ENCODE data around the gene RMI2.
A peak's percentile ranks its signal among the peaks of the same experiment; 100 is the strongest.

The RMI2 gene

DNA sequence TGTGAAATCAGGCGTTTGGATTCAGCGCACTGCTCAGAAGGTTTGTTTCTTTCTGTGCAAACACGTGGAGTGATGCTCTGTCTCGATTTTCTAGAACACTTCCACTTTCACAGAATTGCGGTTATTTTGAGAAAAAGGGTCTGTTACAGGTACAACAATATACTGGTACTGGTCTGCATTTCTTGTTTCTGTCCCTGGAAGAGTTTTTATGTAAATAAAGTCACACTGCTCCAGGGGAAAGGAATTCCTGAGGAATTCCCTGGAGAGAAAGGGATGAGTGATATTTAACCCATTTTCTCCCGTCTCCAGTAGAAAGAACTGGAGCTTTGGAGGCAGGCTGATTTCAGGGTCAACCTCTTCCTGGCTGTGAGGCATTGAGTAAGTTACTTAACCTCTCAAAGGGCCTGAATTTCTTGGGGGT lies 16.2 kb upstream of the RMI2 start:
- peak; percentile 48 for DNase-seq

DNA sequence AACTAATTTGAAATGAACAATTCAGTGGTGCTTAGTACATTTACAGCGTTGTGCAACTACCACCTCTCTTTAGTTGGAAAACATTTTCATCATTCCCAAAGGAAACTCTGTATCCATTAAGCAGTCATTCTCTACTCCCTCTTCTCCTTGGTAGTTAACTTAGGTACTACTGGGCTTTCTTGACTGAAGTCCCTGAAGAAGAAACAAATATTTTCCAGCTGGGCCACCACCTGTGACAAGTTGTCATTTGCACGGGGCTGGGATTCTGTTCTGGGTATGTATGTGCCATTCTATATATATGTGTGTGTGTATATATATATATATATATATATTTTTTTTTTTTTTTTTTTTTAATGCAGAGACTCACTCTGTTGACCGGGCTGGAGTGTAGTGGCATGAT lies 15.4 kb upstream of the RMI2 start:
- DNase-seq: no peak

DNA sequence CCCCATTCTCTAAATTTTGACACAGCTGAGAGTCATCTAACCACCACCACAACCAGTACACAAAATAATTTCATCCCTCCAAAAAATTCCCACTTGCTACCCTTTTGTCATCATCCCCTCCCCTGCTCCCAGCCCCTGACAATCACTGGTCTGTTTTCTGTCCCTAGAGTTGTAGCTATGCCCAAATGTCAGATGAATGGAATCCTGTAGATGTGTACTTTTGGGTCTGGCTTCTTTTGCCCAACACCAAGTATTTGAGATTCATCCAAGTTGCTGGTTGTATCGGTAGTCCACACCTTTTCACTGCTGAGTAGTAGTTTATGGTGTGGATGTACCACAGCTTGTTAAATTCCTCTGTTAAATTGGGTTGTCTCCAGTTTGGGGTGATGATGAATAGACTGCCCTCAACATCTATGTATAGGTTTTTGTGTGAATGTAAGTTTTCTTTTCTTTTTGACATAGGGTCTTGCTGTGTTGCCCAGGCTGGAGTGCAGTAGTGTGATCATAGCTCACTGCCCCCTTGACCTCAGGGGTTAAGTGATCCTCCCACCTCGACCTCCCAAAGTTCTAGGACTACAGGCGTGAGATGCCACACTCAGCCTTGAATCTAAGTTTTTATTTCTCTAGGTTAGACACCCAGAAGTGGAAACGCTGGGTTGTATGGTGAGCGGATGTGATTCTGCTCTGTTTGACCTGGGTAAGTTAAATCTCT lies 14.6 kb upstream of the RMI2 start:
- DNase-seq: no peak

DNA sequence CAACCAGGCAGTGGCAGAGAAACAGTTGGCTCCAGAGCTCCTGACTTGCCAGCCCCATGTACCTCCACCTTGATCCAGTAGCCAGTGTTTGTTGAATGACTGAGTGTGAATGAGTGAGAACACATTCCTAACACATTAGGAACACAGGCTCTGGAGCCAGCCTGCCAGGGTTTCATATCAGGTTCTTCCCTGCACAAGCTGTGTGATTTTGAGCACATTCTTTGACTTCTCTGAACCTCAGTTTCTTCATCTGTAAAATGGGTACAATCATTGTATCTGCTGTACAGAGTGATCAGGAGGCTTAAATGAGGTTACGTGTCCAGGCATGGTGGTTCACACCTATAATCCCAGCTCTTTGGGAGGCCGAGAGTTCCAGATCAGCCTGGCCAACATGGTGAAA lies 13.3 kb upstream of the RMI2 start:
- DNase-seq: no peak

DNA sequence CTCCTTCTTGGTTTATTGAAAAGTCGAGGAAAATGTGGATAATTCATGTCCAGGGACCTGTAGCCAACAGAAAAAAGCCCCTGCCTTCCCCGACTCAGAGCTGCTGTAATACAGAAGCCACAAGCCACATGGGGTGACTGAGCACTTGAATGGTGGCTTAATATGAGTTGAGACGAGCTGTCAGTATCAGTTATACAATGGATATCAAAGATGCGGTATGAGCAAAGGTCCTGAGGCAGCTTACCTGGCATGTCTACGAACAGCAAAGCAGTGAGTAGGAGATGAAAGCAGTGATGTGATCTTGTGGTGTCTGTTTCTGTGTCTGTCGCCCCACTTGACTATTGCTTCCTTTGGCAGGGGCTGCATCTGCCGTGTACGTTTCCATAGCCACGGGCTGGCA lies 12.2 kb upstream of the RMI2 start:
- DNase-seq: no peak

DNA sequence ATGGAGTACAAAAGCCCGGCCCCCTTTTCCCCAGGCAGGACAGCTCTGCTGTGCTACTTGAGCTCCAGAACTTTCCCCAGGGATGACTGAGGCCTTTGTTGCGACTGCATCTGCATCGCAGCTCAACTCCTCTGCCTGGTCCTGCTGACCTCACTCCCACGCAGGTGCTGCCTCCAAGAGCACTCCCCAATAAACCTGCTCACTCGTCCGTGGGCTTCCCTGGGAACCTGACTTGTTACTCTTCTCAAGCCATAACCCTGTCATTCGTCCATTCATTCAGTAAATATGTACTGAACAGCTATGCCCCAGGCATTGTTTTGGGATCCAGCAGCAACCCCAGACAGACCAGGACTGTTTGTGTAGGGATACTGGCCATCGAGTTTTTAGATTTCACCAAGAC lies 11.6 kb upstream of the RMI2 start:
- DNase-seq: peak; percentile 63

DNA sequence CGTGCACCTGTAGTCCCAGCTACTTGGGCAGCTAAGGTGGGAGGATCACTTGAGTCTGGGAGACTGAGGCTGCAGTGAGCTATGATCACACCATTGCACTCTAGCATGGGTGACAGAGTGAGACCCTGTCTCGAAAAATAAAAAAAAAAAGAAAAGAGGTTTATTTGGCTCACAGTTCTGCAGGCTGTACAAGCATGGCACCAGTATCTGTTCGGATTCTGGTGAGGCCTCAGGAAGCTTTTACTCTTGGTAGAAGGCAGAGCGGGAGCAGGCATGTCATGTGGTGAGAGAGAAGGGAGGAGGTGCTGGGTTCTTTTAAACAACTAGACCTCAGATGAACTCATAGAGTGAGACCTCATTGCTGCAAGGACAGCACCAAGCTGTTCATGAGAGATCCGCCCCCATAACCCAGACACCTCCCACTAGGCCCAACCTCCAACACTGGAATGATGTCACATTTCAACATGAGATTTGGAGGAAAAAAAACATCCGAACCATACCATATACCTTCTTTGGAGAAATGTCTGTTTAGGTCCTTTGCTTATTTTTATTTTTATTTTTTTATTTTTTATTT lies 10.3 kb upstream of the RMI2 start:
- DNase-seq: no peak

DNA sequence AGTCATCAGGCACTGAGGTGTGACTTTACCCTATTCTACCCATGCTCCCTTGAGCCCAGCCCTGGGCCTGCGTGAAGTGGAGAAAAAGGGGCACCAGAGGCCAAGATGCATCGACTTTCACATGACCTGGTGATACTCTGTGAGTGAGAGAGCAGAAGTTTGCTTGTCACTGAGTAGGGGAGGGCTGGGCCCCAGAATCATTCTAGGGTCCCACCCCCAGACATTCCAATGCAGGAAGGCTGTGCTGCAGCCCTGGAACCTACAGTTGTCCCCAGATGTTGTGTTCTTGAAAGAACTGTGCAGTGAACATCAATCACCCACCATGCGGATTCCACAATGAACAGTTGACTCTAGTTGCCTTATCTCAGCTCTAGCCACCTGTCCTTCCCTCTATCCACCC lies 6.2 kb upstream of the RMI2 start:
- DNase-seq: no peak

DNA sequence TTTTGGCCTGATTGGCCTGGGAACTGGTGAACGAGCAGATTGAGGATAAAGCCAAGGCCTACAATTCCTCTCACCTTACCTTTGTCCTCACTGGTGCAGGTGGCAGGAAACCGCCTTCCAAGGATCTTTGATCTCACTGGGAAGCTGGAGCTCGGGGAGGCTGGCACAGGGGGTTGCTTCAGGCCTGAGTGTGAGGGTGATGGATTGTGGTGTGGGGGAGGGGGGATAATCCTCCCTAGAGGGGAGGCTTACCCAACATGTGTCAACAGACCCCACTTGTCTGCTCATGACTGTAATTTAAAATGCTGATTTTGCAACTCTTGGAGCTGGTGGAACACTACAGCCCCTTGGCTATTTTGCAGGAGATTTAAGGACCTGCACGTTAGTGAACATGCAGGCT lies 4.5 kb upstream of the RMI2 start:
- no peak for DNase-seq

DNA sequence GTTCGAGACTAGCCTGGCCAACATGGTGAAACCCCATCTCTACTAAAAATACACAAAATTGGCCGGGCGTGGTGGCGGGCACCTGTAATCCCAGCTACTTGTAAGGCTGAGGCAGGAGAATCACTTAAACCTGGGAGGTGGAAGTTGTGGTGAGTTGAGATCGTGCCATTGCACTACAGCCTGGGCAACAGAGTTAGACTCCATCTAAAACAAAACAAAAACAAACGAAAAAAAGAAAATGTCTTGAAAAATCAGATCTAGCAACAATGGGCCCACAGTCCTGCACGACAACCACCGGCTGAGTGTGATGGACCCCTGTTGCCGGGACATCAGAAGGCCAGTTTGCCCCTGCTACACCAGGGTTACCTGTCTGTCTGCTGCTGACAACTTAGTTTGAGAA lies 3.9 kb upstream of the RMI2 start:
- DNase-seq: no peak

DNA sequence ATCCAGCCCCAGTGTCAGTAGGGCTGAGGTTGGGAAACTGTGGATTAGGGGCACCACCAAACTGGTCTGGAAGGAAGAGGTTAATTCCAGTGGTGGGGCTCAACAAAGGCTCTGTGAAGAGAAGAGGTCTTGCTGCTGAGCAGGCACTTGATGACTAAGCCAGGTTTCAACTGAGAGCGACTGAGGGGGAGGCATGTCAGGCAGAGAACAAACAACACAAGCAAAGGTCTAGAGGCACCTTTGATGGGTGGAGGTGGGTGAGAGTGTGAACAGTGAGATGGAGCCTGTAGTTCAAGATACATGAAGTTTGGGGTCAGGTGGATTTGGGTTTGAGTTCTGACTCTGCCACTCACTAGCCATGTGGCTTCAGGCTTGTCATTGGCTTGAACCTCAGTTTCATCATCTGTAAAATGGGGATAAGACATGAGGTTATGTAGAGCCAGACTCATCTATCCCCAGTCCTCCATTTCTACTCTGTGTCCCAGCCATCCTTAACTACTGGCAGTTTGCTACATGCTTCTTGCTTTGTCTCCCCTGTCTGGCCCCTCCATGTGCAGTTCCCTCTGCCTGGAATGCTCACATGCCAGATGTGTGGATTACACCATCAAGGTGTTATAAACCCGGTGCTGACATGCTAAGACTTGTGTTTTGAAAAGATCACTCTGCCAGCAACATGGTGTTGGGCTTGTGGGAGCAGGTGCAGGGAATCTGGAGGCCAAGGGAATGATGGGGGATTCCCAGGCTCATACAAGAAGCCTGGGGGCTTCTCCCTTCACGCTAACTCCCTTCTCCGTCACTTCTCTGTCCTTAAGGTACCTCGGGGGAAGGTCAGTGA lies 3.0 kb upstream of the RMI2 start:
- no peak for DNase-seq

DNA sequence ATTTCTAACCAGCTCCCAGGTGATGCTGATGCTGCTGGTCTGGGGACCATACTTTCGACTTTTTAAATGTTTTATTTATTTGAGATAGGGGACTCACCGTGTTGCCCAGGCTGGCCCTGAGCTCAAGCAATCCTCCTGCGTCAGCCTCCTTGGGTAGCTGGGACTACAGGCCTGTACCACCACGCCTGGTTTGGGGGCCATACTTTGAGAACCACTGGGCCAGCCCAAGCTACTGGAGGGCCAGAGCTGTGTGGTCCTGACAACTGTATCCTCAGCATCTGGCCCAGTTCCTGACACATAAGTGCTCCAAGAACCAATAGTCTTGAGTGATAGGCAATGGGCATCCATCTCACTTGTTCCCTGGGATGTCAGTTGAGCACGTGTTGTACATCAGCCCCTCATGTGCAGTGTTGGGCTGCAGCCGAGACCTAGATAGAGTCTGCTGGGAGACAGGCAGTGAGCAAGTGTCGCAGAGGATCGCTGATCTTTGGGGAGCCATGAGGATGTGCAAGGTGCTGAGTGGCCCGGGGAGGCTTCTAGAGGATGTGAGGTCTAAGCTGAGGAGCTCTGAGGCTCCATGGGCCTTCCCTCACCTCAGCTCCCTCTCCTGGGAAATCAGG lies 1.6 kb downstream of the RMI2 start:
- no peak for DNase-seq

DNA sequence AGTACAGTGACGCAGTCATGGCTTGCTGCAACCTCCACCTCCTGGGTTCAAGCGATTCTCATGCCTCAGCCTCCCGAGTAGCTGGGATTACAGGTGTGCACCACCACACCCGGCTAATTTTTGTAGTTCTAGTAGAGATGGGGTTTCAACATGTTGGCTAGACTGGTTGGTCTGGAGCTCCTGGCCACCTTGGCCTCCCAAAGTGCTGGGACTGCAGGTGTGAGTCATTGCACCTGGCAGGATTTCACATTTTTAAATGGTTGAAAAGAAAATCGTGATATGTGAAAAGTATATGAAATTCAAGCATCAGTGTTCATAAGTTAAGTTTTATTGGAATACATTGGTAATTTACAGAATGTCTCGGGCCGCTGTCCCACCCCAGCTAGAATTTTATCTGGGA lies 2.6 kb downstream of the RMI2 start:
- DNase-seq: no peak

DNA sequence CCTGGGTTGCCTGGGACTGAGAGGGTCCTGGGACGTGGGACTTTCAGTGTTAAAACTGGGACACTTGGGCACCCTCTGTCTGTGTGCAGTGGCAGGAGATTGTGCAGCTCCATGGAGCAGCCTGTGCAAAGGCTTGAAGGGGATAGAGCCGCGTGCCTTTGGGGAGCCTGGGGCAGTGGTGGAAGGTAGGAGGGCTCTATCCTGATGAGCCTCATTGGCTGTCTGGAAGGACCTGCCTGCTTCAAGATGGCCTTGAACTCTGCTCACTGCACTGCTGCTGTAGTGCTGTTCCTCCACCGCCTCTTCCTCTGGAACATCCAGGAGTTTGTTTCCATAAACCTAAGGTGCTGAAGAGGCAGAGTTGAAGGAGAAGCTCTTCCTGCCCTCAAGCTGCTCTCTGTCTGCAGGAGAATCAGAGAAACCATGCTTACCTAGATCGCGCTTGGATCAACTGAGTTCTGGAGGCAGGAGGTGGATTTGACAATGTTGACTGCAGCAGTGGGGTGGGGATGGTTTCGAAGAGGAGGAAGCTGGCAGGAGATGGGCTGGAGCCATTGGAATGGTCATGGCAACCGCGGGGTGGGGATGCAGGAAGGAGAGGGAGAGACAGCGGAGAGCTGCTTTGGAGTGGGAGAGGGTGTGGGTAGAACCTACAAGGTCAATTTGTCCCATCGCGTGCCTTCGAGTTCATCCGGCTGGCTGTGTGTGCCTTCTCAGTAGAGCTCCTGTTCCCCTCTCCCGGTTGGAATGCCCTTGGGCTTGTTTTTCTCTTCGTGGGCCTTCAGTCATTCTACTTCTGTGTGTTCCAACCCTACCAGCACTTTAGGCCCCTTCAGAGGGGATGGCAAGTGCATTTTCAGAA lies 3.7 kb downstream of the RMI2 start:
- DNase-seq: no peak

DNA sequence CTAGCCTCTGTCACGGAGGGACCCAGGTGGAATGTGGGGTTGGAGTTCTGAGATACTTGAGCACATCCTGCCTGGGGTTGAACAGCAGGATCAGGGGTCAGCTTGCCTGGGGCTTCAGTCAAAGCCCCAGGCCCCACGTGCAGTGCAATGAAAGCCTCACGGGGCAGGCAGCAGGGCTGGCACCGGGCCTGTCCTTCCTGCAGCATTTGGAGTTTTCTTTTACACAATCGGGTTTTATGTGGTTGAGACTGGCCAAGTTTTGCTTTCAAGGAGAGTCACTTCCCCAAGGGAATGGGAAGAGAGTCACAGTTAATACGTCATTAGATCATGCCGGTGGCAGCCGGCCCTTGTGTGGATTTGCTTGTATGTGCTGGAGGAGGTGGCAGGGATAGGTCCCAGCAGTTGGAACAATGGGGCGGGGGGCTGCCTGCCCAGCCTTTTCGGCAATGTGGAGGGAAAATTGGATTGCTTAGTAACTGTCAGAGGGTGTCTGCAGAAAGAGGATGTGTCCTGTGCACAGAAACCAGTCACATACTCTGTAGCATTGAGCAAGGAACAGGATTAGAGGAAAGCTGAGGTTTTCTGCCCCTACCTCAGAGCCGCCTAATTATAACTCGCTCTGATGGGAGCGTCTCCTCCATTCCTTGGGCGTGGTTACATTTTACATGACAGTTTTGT lies 4.5 kb downstream of the RMI2 start:
- DNase-seq: peak; percentile 81

DNA sequence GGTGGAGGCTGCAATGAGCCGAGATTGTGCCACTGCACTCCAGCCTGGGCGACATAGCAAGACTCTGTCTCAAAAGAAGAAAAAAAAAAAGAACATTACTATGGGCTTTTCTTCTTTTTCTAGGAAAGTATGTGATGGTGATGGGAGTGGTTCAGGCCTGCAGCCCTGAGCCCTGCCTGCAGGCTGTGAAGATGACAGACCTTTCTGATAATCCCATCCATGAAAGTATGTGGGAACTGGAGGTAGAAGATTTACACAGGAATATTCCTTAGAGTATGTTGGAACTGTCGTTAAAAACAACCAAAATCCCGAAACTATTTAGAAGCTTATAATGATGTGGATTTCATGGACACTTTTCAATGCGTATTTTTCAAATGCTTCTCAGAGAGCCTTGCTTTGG lies 5.3 kb downstream of the RMI2 start:
- DNase-seq: no peak

DNA sequence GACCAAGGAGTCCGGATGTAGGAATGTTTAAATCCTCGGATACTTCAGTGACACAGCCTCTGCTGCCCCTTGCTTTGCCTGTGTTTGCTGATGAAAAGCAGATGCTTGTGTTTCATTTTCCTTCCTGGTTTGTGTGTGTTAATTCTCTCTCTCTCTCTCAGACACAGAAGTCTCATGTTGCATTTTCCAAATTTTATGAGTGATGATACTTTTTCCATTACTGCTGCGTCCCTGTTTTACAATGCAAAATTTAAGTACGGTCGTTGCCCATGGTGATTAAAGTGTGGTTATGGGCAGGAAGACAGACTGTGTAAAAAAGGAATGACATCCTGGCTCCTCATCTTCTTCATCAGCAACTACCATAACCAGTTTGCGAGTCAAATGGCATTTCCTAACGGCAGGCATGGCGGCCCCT lies 5.7 kb downstream of the RMI2 start:
- DNase-seq: peak; percentile 75

DNA sequence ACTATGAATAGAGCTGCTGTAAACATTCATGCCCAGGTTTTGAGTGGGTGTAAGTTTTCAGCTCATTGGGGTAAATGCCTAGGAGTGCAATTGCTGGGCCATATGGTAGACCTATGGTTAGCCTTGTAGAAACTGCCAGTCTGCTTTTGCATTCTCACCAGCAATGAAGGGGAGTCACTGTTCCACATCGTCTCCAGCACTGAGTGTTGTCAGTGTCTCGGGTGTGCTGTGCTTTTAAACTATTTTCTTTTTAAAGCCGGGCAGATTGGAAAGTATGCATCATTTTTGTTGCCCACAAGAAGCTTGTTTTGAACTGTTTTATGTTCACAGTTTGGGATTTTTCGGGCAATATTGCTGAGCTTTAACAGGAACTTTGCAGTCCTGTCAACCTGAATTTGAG lies 7.9 kb downstream of the RMI2 start:
- DNase-seq: no peak

DNA sequence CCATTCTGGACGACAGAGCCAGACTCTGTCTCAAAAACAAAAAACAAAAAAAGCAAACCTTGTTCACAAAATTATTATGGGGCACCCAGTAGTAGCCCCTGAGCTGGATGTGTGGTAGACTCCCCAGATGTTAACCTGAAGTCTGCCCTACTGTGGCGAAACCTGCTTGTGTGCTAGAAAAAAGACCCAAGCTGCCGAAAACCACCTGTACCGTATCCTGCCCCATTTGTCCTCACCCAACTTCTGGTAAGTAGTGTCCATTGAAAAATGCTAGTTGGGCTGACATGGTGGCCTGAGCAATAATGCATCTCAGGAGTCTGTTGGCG lies 9.1 kb downstream of the RMI2 start:
- no peak for DNase-seq

DNA sequence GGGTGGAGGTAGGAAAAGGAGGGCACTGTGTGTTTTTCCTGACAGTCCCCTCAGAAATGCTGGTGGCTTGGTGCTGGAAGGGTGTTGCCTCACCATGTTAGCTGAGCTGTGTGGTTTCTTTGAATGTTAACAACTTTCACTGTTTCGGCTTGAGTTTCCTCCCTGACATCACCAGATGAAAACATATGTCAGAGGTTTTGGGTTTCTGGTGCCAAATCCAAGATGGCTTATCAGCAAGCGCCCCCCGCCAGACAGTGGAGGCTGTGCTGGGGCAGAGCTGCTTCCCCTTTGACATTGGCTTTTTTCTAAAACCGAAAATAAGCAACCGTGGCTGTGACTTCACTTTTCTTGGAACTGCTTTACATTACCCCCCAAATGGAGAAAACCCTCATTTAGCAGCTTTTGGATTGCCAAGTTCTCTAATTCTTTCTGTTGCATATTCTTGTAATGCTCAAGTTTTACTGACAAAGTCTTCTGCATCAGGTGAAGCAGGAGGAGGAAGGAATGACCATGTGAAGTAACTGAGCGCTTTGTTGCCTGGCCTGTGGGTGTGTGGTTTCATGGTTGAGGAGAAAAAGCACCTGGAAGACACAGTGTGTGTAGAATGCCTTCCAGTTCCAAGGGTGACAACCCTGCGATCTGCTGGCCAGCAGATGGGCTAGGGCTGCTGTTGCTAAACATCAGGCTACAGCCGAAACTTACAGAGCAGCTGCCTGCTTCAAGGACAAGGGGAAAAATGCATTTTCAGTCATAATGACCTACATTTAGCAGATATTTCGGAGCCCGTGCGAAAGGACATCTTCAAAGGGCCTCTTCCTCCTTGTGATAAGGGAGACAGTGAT lies 9.7 kb downstream of the RMI2 start:
- DNase-seq: no peak

DNA sequence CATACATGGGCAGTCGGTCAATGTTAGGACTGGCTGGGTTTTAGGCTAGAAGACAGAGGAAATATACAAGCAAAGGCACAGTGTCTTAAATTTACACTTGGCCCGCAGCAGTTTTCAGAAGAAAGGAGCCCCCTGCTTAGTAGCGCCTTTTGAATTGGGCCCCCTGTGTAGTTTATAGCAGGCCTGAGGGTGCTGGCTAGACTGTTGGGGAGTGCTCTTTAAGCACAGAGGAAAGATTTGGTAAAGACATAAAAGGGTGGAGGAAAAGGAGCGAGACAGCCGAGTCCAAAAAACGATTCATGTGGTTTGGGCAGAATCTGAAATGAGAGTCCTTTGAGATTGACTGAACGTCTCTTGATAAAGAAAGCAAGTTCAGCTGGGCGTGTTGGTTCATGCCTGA lies 10.6 kb downstream of the RMI2 start:
- DNase-seq: no peak
